ENCODE data around the gene PSG6.
"Not testable (repeated sequence)": the region's sequence is repeated elsewhere in the genome, so short reads cannot be mapped to it uniquely, and the experiment has no call there.

Gene PSG6

GRCh38 chr19:42853231-42853630 is 64.5 kb downstream of the PSG6 start:
- DNase-seq (ENCODE audit: low read depth in 1 of 2, low spot score in 1 of 2): not testable (repeated sequence)

- DNase-seq (ENCODE audit: low read depth in 1 of 2, low spot score in 1 of 2): not testable (repeated sequence)
Observed at GRCh38 chr19:42852821-42853220, 64.9 kb downstream of the PSG6 start.
